NCI-H1092 treated with DMSO at 0.1 percent for 48 hours (cell line): Measurements from ENCODE around the gene PSMB2.

Source experiments
- DNase-seq: peaks from one replicate; lab custom pipeline; 2025; lab: John Stamatoyannopoulos, UW

PSMB2 gene

DNA sequence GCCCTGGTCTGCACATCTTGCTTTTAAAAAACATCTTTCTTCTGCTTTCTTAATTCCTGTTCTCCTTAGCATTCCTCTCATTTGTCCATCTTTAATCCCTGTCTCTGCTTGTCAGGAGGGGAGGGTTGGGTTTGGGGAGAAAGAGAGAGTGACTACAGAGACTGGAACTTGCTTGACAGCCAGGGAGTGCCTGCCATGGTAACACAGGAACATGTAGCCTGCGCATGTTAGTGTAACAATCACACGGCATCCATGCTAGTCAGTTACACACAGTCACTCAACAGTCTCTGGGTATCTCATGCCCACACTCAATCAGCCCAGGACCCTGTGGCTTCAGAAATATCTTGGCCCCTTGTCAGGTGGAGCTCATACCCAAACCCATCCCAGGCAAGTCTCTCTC is 69.0 kb downstream of the PSMB2 start:
- DNase-seq, result no peak

GRCh38 chr1:35571263-35571662 is 70.1 kb downstream of the PSMB2 start:
- DNase-seq, result no peak

GRCh38 chr1:35570589-35571137 is 70.7 kb downstream of the PSMB2 start:
- DNase-seq, result no peak

- DNase-seq, result no peak
These were observed 71.4 kb downstream of the PSMB2 start for GRCh38 chr1:35569936-35570335.

DNA sequence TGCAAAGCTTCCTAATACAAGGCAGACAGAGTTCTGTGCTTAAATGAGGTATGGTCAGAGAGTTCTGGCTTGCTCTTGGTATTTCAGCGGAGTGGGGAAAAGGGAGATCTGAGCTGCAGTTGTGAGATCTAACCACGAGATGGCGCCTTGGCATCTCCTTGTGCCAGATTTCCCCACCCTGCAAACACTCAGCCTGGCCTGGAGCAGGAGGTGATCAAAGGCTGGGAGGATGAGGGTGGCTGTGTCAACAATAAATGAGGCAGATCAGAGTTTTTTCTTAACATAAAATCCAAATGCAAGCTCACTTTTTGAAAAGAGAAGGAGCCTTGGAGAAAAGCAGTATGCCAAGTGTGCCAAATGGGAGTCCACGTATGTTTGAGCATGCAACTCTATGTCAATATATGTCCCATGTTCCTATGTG is 72.3 kb downstream of the PSMB2 start:
- DNase-seq, result peak; percentile 73

DNA sequence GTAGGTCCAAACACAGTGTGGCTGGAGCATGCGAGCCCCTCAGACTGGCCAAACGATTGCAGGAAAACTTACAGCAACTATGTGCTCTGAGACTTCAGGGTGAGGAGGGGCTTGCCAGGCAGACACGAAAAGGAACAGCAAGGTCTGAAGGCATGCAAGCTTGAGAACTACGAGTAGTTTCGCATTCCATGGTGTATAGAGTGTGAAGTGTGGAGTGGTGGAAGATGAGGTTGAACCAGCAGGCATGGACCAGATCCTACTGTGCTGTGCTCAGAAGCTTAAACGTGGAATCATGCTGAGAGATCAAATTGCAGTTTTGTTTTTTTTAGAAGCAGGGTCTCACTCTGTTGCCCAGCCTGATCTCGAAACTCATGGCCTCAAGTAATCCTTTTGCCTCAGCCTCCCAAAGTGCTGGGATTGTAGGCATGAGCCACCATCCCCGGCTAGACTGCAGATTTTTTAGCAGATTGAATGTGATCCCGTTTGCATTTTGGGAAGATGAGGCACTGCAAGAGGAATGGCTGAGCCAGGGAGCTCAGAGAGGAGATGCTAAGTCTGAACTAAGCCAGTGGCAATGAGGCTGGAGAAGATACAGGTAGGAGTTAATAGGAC is 73.3 kb downstream of the PSMB2 start:
- no peak for DNase-seq

GRCh38 chr1:35565742-35566133 is 75.6 kb downstream of the PSMB2 start:
- no peak for DNase-seq

GRCh38 chr1:35564884-35565741 is 76.2 kb downstream of the PSMB2 start:
- no peak for DNase-seq

DNA sequence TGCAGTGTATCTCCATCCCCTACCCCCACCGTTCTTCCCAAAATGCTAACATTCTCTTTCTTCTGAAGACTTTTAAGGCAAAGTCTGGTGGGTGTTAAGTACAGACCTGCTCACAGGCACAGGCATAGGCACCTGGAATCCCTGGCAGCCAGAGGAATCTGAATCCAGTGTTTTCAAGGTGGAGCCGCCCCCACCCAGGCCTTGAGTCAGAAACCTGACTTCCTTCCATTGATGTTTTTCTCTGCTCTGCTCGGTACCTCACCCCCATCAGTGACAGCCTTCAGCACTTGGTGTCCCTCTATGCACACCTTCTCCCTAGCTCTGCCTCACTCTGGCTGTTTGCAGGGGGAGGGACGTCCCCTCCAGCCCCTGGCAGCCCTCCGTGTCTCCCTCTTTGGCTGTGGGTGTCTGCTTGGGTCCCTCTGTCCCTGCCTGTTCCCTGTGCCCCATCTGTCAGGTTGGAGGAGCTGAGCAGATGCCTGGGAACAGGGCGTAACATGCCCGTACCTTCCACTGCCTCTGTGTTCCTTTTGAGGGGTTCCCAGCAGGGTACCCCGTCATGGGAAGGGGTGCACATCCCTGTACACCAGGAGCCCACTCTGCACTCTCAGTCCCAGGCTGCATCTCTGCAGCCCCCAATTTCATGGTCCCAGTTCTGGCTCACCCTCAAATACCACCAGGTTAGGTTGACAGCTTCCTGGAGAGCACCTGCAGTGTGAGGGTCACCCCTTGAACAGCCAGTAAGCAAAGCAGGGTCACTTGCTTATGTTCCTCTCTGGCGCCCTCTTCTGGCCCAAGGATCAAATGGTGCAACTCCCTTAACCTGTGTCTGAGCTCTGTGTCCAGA is 77.1 kb downstream of the PSMB2 start:
- DNase-seq, result peak; percentile 77

GRCh38 chr1:35563166-35563565 is 78.2 kb downstream of the PSMB2 start:
- no peak for DNase-seq

DNA sequence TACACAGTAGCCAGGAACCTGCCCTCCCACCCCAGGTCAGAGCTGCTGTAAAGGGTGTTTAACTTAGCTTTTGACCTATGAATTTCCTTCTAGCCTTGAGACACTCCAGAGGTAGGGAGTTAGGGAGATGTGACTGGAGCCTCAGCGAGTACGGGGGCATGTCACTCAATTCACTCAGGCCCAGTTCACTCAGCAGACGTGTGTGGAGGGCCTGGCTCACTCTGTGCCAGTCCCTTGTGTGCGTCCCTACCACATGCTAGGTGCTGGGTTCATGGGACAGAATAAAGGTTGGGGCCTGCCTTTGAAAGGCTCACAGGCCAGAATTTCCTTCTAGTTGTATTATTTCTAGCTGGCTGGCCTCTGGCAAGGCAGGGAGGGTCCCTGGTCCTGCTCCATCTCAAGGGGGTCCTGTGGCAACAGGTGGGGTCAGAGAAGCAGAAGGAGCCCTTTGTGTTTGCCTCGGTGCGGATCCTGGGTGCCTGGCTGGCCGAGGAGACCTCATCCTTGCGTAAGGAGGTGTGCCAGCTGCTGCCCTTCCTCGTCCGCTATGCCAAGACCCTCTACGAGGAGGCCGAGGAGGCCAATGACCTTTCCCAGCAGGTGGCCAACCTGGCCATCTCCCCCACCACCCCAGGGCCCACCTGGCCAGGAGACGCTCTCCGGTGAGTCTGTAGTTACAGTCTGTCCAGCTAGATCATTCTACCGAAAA is 79.2 kb downstream of the PSMB2 start:
- no peak for DNase-seq

DNA sequence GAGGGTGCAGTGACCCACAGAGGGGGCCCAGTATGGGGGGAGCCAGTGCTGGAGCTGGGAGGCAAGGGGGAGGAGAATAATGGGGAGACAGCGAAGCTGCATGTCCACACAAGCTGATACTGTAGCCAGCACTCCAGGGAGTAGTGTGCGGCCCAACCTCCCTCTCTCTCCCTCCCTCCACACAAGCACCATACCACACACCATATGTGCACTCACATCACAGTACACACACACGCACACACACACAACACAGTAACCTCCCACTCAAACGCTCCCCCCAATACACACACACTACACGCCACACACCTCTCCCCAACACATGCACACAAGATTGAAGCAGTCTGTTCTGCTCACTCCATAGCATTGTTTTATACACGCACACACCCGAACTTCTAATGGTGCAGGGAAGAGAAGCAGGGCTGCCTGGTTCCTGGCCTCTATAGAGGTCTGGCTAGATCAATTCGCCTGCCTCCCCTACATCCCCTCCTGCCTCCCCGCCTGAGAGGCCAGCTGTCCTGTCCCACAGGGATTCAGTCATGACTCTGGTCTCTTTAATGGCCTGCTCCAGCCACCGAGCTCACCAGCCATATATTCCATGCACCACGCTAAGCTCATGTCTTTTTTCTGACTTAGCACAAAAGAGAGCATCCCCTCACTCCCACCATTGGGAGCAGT is 79.9 kb downstream of the PSMB2 start:
- no peak for DNase-seq

GRCh38 chr1:35560256-35561225 is 80.8 kb downstream of the PSMB2 start:
- peak; percentile 16 for DNase-seq

DNA sequence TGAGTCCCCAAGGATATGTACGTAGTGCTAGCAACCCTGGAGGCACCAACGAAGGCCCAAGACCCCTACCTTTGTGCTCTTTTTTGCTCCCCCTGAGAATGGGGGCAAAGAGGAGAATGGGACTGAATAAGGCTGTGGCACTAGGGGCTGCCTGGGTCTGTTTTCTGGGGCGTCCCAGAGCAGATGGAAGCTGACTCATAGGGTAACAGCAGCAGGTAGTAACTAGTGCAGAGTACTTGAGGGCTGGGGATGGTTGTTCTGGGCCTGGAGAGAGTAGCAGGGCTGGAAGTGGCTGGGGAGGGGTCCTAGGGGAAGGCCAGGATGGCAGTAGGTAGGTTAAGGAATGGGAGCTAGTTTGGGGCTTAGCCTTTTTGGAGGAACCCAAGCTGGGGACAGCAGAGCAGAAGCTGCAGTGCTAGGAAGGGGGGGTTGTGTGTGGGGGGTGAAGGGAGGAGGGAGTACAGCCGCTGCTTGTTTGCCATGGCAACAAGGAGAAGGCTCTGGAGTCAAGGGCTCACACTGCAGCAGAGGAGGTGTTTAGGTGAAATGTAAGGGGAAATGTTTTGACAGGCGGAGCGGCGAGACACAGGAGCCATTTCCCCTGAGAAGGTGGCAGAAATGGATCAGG is 81.9 kb downstream of the PSMB2 start:
- DNase-seq, result no peak

DNA sequence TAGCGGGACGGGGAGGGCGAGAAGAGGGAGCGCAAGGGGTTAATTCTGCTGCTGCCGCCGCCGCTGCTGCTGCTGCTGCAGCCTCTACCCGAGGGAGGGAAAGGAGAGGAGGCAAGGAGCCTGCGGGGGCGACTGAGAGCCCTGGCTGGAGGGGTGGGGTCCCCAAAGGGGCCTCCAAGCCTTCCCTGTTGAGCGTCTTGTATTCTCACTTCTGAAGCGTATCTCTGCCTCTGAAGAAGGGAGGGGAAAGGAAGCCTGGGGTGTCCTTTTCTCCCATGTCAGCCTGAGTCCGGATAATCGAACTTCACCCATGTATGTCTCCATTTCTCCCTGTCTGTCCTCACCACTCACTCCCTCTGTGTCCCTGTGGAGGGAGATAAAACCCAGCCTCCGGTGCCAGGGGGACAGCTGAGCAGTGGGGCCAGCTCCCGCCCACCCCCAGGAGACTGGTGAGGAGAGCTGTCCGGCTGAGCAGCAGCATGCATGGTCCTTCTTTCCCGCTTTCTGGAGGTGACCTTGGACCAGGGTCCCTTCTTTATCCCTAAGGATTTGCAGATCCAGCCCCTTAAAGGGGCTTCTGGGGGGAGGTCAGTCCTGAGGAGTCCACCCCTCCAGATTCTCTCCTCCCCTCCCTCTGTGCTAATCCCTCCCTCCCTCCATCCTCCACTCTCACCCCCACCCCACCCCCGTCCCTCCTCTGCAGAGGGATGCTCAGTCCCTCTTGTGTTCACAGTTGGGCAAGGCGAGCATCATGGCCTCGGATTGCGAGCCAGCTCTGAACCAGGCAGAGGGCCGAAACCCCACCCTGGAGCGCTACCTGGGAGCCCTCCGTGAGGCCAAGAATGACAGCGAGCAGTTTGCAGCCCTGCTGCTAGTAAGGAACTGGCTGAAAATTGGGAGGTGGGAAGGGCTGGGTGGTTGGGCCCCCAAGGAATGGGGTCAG is 82.7 kb downstream of the PSMB2 start:
- DNase-seq, result peak; percentile 40

DNA sequence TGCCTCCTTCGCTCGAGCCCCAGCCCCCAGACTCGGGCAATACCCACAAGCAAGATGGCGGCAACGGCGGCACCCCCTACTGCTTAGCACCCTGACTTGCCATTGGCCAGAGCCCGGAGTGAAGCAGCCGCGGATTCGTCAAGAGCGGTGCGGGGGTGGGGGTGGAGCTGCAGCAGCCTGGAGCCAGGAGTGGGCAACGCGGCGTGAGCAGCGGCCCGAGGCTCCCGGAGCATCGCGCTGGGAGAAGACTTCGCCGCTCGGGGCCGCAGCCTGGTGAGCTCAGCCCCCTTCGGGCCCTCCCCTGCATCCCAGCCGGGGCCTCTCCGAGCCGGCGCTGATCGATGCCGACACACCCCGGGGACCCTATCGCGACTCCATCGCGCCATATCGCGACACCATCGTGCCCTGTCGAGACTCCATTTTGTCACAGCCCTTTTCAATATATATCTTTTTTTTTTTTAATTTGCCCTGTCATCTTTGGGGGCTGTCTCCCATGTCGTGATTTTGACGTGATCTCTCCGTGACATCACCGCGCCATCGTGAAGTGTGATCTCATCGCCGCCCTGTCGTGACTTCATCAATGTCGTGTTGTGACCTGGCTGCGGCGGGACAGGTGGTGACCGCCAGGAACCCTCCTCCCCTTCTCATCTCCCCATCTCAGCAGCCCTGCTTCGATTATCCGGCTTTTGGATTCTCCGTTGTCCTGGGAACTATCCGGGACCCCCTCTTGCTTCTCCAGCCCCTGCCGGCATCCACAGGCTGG is 83.5 kb downstream of the PSMB2 start, which contains the start of gene NCDN:
TSS of gene NCDN (plus strand) at position 189 of the 763 bp plus-strand sequence. CDS start at position 581, 392 bp downstream.
- peak; percentile 97 for DNase-seq

- DNase-seq, result peak; percentile 95
These were observed 84.2 kb downstream of the PSMB2 start, which contains the start of gene KIAA0319L for GRCh38 chr1:35557118-35557610. TSS of gene KIAA0319L (minus strand) at chr1:35557403. CDS start at chr1:35554491, 2,912 bp downstream.
